Activated CD8-positive, alpha-beta memory T cell treated with anti-CD3 and anti-CD28 coated beads, Interleukin-2, amount 10 ng/mL, durations not matched to agents 7 days and 5 days (primary cell): ENCODE results near the gene KIF5B. TPM values are rescaled to one million over a fixed set of nuclear protein-coding genes. Genes with fewer than 3 reads are reported as not detected.

Source experiments
- ATAC-seq: fragments of 150-1000 bp; cut with Tn5 transposase; one replicate; pipeline ENCODE4 v1.10.0; 2021; ENCODE audit warnings: moderate library complexity
- CTCF ChIA-PET: fragments of 350-600 bp; sonication (Branson Sonifier 250); formaldehyde crosslinking; loops from one replicate; lab custom pipeline; 2021; ENCODE audit warnings: antibody characterized with exemption; lab: Charles Lee
- DNase-seq: peaks from one replicate; pipeline ENCODE4 v3.0.0-alpha.2; 2020
- H3K27ac Mint-ChIP-seq: one replicate; pipeline ENCODE4 v1.8.0; 2021; ENCODE audit warnings: mild to moderate bottlenecking, mixed read lengths
- H3K27me3 Mint-ChIP-seq: one replicate; pipeline ENCODE4 v1.8.0; 2021; ENCODE audit warnings: mixed read lengths
- H3K36me3 Mint-ChIP-seq: one replicate; pipeline ENCODE4 v1.8.0; 2021; ENCODE audit warnings: mild to moderate bottlenecking, mixed read lengths
- H3K4me1 Mint-ChIP-seq: one replicate; pipeline ENCODE4 v1.8.0; 2021; ENCODE audit warnings: mixed read lengths
- H3K4me3 Mint-ChIP-seq: one replicate; pipeline ENCODE4 v1.8.0; 2021; ENCODE audit warnings: mild to moderate bottlenecking, moderate library complexity, mixed read lengths
- H3K9me3 Mint-ChIP-seq: one replicate; pipeline ENCODE4 v1.8.0; 2022; ENCODE audit warnings: low read depth, mixed read lengths
- total RNA-seq, 2 experiments: library from RNA; stranded (reverse); gene quantifications; one replicate each; pipeline ENCODE4 v1.2.3, GENCODE V29; 2021

Gene KIF5B
- total RNA-seq, 2 experiments from 2014 or later = 65.2 to 76.2 TPM

DNA sequence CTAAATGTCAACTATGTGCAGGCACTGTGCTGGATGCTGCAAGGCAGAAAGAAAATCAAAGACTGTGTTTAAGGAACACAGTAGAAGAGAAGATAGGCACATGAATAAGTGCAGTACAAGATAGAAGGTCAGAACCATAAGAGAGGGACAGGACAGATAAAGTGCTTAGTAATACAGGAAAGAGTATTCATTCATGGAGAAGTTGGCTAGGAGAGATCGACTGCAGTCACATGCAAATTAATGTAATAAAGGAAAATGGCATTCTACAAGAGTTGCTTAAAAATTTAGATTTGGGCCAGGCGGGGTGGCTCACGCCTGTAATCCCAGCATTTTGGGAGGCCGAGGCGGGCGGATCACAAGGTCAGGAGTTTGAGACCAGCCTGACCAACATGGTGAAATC lies 24.8 kb downstream of the KIF5B start:
- no peak overlapping the region for H3K4me3 Mint-ChIP-seq
- CTCF ChIA-PET = no interaction called here
- no peak for ATAC-seq

DNA sequence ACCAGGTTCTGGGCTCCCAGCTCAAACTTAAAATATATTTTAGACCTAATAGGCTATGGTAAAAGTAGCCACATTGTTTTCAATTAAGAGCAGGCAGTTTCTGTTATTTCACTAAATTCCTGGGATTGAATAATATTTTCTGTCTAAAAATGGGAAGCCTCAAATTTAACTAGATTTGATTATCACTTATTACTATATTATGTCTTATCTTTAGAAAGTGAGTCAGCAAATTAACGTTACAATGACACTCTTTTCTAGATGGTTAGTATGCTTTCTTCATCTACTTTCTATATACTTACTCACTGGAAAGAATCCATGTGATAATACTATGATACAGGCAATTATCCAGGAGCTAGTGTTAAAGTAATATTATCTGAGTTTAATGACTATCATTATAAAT lies 27.5 kb downstream of the KIF5B start:
- ATAC-seq = no peak
- no peak overlapping the region for H3K4me3 Mint-ChIP-seq
- peaks cover 17% of the 10 kb centered on the region for H3K4me1 Mint-ChIP-seq
- CTCF ChIA-PET = no interaction called here
- peaks cover 63% of the 10 kb centered on the region for H3K36me3 Mint-ChIP-seq
- DNase-seq = no peak
- H3K27ac Mint-ChIP-seq = no peak overlapping the region
- no peaks in the 10 kb centered on the region for H3K9me3 Mint-ChIP-seq
- no peaks in the 10 kb centered on the region for H3K27me3 Mint-ChIP-seq

More for the DNA sequence above, 24.8 kb downstream of the KIF5B start:
- H3K27ac Mint-ChIP-seq = no peak overlapping the region
- H3K36me3 Mint-ChIP-seq = peaks cover 74% of the 10 kb centered on the region
- no peaks in the 10 kb centered on the region for H3K27me3 Mint-ChIP-seq
- DNase-seq = no peak
- peaks cover 17% of the 10 kb centered on the region for H3K4me1 Mint-ChIP-seq
- no peaks in the 10 kb centered on the region for H3K9me3 Mint-ChIP-seq

DNA sequence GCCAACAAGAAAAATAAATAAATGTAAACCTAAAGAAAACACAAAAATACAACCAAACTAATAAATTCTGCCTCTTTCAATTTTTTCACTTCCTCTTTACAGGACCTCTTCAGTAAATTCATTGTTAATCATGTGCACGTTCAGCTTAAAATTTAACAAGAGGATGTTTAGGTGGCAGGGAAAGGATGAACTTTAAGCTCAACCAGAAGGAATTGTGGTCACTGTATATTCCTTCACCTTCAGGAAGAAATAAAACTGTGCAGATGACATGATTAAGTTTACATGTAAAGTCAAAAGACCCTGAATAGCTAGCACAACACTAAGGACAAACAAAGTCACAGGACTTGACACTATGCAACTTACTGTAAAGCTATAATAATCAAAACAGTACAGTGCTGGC lies 33.0 kb downstream of the KIF5B start:
- no peak for DNase-seq
- no peak for ATAC-seq
- H3K27ac Mint-ChIP-seq = peak overlapping the region; percentile 9
- CTCF ChIA-PET = interaction anchor here (0.6 to 1.1 kb wide), 2 partner anchors 30 to 162 kb away, joined by 3 to 4 read pairs; no protein-coding TSS in a partner anchor
- no peak overlapping the region for H3K4me3 Mint-ChIP-seq
- H3K27me3 Mint-ChIP-seq = no peaks in the 10 kb centered on the region
- H3K4me1 Mint-ChIP-seq = peaks cover 4% of the 10 kb centered on the region
- no peaks in the 10 kb centered on the region for H3K9me3 Mint-ChIP-seq
- H3K36me3 Mint-ChIP-seq = peaks cover 54% of the 10 kb centered on the region

DNA sequence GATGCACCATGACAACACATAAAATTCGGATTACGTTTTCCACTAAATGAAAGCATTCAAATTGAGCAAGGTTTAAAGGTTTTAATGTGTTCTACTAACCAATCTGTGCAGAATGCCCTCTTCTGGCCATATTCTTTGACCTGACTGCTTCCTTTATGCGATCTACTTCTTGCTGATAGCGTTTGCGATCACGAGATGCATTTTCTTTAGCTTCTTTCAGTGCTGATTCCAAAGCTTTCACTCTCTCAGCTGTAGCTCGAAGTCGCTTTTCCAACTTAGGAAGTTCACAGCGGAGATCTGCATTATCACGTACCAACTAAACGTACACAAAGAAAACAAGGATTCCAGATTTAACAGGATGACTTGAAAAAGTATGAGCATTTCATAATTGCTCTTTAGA lies 39.2 kb downstream of the KIF5B start:
- DNase-seq = no peak
- peaks cover 60% of the 10 kb centered on the region for H3K36me3 Mint-ChIP-seq
- CTCF ChIA-PET = interaction anchor here (1.7 kb wide), 1 partner anchor 11 kb away, joined by 4 read pairs; no protein-coding TSS in a partner anchor
- H3K27ac Mint-ChIP-seq = no peak overlapping the region
- H3K9me3 Mint-ChIP-seq = no peaks in the 10 kb centered on the region
- no peak for ATAC-seq
- no peaks in the 10 kb centered on the region for H3K4me1 Mint-ChIP-seq
- H3K27me3 Mint-ChIP-seq = no peaks in the 10 kb centered on the region
- no peak overlapping the region for H3K4me3 Mint-ChIP-seq

DNA sequence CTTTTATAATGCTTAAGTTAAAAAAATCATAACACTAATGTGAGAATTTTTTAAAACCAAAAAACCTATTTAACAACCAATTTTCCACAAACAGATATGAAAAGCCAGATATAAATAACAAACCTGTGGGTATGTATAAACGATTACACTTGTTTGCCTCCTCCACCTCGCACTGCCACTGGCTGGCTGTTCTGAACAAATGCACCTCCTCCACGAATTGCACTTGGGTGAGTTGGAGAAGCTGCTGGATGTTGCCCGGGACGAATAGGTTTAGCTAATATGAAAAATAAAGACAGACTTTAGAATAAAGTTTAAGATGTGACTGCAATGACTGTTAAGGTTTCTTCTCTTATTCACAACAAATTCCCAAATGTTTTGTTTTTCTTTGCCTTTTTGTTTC lies 40.8 kb downstream of the KIF5B start:
- Mint-ChIP-seq H3K27me3 (no peaks in the 10 kb centered on the region), H3K4me1 (no peaks in the 10 kb centered on the region), H3K36me3 (peaks cover 53% of the 10 kb centered on the region), H3K9me3 (no peaks in the 10 kb centered on the region), H3K4me3 (no peak overlapping the region), H3K27ac (no peak overlapping the region)
- ATAC-seq = no peak
- CTCF ChIA-PET = interaction anchor here (0.8 kb wide), 1 partner anchor 153 kb away, joined by 6 read pairs; no protein-coding TSS in a partner anchor
- no peak for DNase-seq

DNA sequence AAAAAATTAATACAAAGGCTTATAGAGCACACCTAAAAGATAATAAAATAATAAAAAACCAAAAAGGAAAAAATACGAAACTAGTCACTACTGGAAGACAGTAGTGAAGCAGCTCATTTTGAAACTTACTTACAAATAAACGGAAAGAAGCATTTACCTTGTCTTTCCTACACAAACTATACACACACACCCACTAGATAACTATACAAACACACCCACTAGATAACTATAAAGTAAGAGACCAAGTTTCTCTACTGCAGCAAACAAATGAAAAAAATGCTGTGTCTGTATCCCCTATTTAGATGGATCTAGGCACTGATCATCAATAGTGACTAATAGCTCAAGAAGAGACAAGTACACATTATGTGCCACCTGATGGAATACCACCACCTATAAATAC lies 49.2 kb downstream of the KIF5B start:
- Mint-ChIP-seq H3K27me3 (no peaks in the 10 kb centered on the region), H3K4me3 (no peak overlapping the region), H3K27ac (no peak overlapping the region), H3K9me3 (no peaks in the 10 kb centered on the region), H3K36me3 (peaks cover 26% of the 10 kb centered on the region), H3K4me1 (peaks cover 18% of the 10 kb centered on the region)
- DNase-seq (no peak), ATAC-seq (no peak)
- CTCF ChIA-PET = interaction anchor here (0.6 to 4.2 kb wide), 5 partner anchors 11 to 859 kb away, joined by 3 to 35 read pairs (median 4); no protein-coding TSS in a partner anchor

DNA sequence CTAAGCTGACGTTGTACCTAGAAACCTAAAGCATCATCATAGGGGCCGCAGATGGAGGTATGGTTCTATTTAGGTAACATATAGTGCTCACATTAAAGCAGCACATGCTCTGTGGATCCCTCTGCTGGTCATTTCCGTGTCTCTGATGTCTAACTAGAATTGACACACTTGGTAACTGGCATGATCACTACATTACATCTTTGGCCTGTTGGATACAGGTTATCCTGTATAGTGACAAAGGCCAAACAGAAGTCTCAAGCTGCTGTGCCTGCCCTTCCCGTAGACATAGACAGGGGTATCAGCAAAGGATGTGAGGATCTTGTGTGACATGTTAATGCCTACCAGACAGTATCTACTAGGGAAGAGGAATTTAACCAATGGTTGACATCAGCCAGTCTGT lies 51.2 kb downstream of the KIF5B start:
- H3K27ac Mint-ChIP-seq = no peak overlapping the region
- CTCF ChIA-PET = interaction anchor here (0.7 to 4.2 kb wide), 7 partner anchors 13 to 154 kb away, joined by 3 to 35 read pairs (median 3); no protein-coding TSS in a partner anchor
- peak; percentile 63 for ATAC-seq
- DNase-seq = peak; percentile 66
- peaks cover 22% of the 10 kb centered on the region for H3K36me3 Mint-ChIP-seq
- no peaks in the 10 kb centered on the region for H3K27me3 Mint-ChIP-seq
- H3K4me3 Mint-ChIP-seq = no peak overlapping the region
- peaks cover 19% of the 10 kb centered on the region for H3K4me1 Mint-ChIP-seq
- H3K9me3 Mint-ChIP-seq = no peaks in the 10 kb centered on the region

DNA sequence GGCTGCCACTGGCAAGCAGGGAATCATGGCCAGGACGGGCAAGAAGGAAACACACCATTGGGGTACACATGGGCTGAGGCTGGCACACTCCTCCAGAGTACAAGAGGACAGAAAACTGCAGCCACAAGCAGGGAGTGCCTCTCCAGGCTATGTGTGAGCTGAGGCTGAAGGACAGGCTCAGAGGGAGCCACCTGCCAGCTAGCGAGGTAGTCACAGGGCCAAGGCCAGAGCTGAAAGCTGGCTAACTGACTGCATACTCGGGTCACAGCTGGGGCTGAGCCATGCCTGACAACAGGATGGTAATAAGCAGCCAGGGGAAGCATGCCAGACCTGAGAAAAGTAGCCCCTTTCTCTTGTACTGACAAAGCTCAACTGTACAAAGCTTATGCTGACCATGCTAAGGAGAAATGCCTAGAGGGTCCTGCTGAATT lies 52.0 kb downstream of the KIF5B start:
- DNase-seq (no peak), ATAC-seq (no peak)
- H3K4me1 Mint-ChIP-seq = peaks cover 19% of the 10 kb centered on the region
- no peak overlapping the region for H3K4me3 Mint-ChIP-seq
- H3K27ac Mint-ChIP-seq = no peak overlapping the region
- H3K36me3 Mint-ChIP-seq = peaks cover 17% of the 10 kb centered on the region
- no peaks in the 10 kb centered on the region for H3K9me3 Mint-ChIP-seq
- CTCF ChIA-PET = interaction anchor here (0.7 to 4.2 kb wide), 4 partner anchors 74 to 153 kb away, joined by 3 to 35 read pairs (median 4); no protein-coding TSS in a partner anchor
- no peaks in the 10 kb centered on the region for H3K27me3 Mint-ChIP-seq

DNA sequence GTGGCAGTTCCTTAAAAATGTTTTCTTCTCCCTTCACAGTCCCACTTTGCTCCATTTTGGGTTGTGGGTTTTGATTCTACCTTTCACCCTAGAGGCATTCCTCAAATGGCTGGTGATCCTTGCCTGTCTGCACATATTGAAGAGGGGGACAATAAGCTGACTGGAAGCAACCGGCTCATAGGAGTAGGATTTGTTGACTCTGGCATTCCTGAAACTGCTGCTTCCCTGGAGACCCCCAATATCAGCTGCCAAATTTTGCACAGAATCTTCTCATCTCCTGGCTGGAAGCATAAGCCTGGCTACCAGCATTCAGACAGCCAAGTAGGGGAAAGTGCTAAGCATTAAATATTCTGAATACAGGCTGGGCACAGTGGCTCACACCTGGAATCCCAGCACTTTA lies 53.7 kb downstream of the KIF5B start:
- no peak overlapping the region for H3K27ac Mint-ChIP-seq
- no peaks in the 10 kb centered on the region for H3K27me3 Mint-ChIP-seq
- H3K9me3 Mint-ChIP-seq = no peaks in the 10 kb centered on the region
- H3K4me1 Mint-ChIP-seq = peaks cover 19% of the 10 kb centered on the region
- CTCF ChIA-PET = interaction anchor here (2.2 kb wide), 1 partner anchor 141 kb away, joined by 7 read pairs; no protein-coding TSS in a partner anchor
- peaks cover 7% of the 10 kb centered on the region for H3K36me3 Mint-ChIP-seq
- no peak overlapping the region for H3K4me3 Mint-ChIP-seq
- no peak for DNase-seq
- no peak for ATAC-seq

DNA sequence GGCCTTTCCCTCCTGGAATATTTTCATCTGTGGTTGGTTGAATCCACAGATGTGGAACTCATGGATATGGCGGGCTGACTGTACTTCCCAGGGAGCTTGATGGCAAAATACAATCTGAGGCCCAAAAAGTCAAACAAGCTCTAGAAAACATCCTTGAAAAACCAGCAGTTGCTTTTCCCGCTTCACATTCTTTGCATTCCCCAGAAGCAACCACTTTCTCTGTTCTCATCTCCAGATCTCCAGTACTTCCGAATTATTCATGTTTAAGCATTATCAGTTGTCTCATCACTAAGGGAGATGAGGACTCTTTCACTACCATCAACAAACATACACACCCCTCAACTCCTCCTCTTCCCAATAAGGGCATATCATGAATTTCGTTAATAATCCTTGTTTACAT lies 55.3 kb downstream of the KIF5B start:
- Mint-ChIP-seq H3K27ac (no peak overlapping the region), H3K4me3 (no peak overlapping the region), H3K36me3 (peaks cover 1% of the 10 kb centered on the region), H3K27me3 (no peaks in the 10 kb centered on the region), H3K9me3 (no peaks in the 10 kb centered on the region), H3K4me1 (peaks cover 15% of the 10 kb centered on the region)
- ATAC-seq (no peak), DNase-seq (no peak)
- CTCF ChIA-PET = interaction anchor here (1.1 to 2.2 kb wide), 2 partner anchors 138 to 139 kb away, joined by 4 to 7 read pairs; no protein-coding TSS in a partner anchor

DNA sequence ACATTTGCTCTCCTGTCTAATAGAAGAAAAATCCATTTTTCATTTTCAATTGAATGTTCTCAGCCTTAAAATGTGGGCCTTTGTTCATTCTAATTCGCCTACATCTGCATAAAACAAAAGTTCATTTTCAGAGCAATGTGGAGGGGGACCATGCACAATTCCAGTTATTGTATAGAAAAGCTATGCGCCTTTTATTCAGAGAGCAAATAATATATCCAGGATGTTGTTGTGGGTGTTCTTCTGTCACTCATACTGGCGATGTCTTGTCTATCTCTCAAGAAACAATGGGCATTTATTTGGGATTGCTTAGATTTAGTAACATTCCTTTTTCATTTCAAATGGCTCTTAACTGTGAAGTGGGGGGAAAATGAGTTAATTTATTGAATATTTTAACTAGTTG lies 56.4 kb downstream of the KIF5B start:
- ATAC-seq (no peak), DNase-seq (no peak)
- Mint-ChIP-seq H3K27ac (no peak overlapping the region), H3K4me3 (no peak overlapping the region), H3K36me3 (no peaks in the 10 kb centered on the region), H3K27me3 (no peaks in the 10 kb centered on the region), H3K4me1 (peaks cover 15% of the 10 kb centered on the region), H3K9me3 (no peaks in the 10 kb centered on the region)
- CTCF ChIA-PET = interaction anchor here (1.1 kb wide), 1 partner anchor 137 kb away, joined by 4 read pairs; no protein-coding TSS in a partner anchor

DNA sequence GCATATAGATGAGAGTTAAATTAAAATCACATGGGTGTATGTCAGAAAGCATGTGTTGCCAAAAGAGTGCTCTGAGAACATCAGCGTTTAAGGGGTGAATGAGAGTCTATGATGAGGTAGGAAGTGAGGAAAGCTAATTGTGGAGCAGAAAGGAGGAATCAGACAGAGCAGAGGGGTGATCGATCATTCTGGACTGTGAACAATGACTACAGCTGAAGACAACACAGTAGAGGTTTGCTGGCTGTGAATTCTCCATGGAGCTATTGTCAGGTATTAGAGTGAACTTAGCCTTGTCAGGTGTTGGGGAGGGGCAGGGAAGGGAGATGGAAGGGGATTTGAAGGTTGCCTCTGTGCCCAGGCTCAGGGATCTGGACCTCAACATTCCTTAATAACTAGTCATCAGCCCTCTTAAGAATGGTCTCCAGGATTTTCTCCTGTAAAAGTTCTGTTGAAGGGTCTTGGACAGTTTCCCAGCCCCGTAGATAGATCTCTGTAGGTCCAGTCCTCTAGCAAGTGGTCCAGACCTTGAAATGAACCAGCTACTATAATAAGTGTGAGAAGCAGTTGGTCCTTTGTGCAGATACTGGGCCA lies 57.1 kb downstream of the KIF5B start:
- H3K36me3 Mint-ChIP-seq = no peaks in the 10 kb centered on the region
- DNase-seq (no peak), ATAC-seq (no peak)
- no peaks in the 10 kb centered on the region for H3K27me3 Mint-ChIP-seq
- H3K4me1 Mint-ChIP-seq = peaks cover 15% of the 10 kb centered on the region
- CTCF ChIA-PET = interaction anchor here (0.6 kb wide), 1 partner anchor 103 kb away, joined by 3 read pairs; no protein-coding TSS in a partner anchor
- no peaks in the 10 kb centered on the region for H3K9me3 Mint-ChIP-seq
- no peak overlapping the region for H3K4me3 Mint-ChIP-seq
- no peak overlapping the region for H3K27ac Mint-ChIP-seq

DNA sequence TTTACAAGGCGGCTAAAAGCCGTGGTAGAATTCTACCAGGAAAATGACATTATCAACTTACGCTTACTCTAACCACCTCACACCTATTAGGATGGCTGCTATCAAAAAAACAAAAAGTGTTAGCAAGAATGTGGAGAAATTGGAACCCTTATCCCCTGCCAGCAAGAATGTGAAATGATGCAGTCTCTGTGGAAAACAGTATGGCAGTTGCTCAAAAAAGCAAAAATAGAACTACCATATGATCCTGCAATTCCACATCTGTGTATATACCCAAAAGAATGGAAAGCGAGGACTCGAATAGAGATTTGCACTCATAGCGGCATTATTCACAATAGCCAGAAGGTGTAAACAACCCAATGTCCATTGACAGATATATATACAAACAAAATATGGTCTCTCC lies 61.3 kb downstream of the KIF5B start:
- H3K27ac Mint-ChIP-seq = no peak overlapping the region
- no peaks in the 10 kb centered on the region for H3K4me1 Mint-ChIP-seq
- CTCF ChIA-PET = no interaction called here
- no peaks in the 10 kb centered on the region for H3K36me3 Mint-ChIP-seq
- no peak overlapping the region for H3K4me3 Mint-ChIP-seq
- no peaks in the 10 kb centered on the region for H3K9me3 Mint-ChIP-seq
- peaks cover 4% of the 10 kb centered on the region for H3K27me3 Mint-ChIP-seq
- ATAC-seq (no peak), DNase-seq (no peak)

DNA sequence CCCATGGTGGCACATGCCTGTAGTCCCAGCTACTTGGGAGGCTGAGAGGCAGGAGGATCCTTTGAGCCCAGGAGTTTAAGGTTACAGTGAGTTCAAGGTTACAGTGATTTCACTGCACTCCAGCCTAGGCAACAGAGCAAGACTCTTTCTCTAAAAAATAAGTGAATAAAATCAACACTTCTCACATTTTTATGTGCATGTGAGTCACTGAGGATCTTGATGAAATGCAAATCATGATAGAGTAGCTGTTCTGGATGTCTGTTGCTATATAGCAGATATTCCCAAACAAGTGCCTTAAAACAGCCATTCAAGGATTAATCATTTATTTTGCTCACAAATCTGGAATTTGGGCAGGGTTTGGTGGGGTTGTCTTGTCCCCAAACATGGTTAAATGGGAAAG lies 65.3 kb downstream of the KIF5B start:
- CTCF ChIA-PET = interaction anchor here (0.7 kb wide), 1 partner anchor 13 kb away, joined by 3 read pairs; no protein-coding TSS in a partner anchor
- Mint-ChIP-seq H3K36me3 (no peaks in the 10 kb centered on the region), H3K27me3 (peaks cover 6% of the 10 kb centered on the region), H3K27ac (no peak overlapping the region), H3K9me3 (no peaks in the 10 kb centered on the region), H3K4me1 (no peaks in the 10 kb centered on the region), H3K4me3 (no peak overlapping the region)
- DNase-seq = no peak
- ATAC-seq = no peak
